Measurements from ENCODE around the gene CCDC144A.
"Not testable (repeated sequence)": the region's sequence is repeated elsewhere in the genome, so short reads cannot be mapped to it uniquely, and the experiment has no call there.

DNA sequence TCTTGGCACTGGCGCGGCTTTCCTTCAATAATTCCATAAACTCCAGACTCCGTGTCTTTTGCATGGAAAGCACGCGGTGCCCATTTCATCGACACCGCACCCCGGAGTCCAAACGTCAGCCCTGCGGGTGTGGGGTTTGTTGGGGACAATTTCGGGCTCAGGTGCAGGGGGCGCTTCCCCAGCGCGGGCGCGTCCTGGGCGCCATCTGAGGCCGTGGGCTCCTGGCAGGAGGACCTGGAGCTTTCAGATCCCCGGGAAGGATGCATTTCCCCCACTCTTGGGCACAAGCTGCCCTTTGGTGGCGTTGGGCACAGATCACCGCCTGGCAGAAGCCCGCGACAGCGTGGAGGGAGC is 23.5 kb upstream of the CCDC144A start:
- TF ChIP-seq, protein P1, sequence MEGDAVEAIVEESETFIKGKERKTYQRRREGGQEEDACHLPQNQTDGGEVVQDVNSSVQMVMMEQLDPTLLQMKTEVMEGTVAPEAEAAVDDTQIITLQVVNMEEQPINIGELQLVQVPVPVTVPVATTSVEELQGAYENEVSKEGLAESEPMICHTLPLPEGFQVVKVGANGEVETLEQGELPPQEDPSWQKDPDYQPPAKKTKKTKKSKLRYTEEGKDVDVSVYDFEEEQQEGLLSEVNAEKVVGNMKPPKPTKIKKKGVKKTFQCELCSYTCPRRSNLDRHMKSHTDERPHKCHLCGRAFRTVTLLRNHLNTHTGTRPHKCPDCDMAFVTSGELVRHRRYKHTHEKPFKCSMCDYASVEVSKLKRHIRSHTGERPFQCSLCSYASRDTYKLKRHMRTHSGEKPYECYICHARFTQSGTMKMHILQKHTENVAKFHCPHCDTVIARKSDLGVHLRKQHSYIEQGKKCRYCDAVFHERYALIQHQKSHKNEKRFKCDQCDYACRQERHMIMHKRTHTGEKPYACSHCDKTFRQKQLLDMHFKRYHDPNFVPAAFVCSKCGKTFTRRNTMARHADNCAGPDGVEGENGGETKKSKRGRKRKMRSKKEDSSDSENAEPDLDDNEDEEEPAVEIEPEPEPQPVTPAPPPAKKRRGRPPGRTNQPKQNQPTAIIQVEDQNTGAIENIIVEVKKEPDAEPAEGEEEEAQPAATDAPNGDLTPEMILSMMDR (IDR thresholded peaks at IDR 0.05): not testable (repeated sequence)
- TF ChIP-seq POLR2A (IDR thresholded peaks at IDR 0.05); POLR2AphosphoS5 (IDR thresholded peaks at IDR 0.05; ENCODE audit: insufficient read depth in 1 of 2, low read depth in 1 of 2): not testable (repeated sequence)
